Stimulated activated CD8-positive, alpha-beta memory T cell treated with anti-CD3 and anti-CD28 coated beads, Interleukin-4, amount 100 ng/mL, for 4 hours (primary cell): Measurements from ENCODE around the gene ZBTB38.

Experiments
- DNase-seq, 2 donors: peaks; one replicate each; pipeline ENCODE4 v3.0.0-alpha.2; 2020; ENCODE audit warnings: low read depth in 2 of 2, low spot score in 1 of 2

ZBTB38 gene, protein sequence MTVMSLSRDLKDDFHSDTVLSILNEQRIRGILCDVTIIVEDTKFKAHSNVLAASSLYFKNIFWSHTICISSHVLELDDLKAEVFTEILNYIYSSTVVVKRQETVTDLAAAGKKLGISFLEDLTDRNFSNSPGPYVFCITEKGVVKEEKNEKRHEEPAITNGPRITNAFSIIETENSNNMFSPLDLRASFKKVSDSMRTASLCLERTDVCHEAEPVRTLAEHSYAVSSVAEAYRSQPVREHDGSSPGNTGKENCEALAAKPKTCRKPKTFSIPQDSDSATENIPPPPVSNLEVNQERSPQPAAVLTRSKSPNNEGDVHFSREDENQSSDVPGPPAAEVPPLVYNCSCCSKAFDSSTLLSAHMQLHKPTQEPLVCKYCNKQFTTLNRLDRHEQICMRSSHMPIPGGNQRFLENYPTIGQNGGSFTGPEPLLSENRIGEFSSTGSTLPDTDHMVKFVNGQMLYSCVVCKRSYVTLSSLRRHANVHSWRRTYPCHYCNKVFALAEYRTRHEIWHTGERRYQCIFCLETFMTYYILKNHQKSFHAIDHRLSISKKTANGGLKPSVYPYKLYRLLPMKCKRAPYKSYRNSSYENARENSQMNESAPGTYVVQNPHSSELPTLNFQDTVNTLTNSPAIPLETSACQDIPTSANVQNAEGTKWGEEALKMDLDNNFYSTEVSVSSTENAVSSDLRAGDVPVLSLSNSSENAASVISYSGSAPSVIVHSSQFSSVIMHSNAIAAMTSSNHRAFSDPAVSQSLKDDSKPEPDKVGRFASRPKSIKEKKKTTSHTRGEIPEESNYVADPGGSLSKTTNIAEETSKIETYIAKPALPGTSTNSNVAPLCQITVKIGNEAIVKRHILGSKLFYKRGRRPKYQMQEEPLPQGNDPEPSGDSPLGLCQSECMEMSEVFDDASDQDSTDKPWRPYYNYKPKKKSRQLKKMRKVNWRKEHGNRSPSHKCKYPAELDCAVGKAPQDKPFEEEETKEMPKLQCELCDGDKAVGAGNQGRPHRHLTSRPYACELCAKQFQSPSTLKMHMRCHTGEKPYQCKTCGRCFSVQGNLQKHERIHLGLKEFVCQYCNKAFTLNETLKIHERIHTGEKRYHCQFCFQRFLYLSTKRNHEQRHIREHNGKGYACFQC (N-terminal part only)

DNA sequence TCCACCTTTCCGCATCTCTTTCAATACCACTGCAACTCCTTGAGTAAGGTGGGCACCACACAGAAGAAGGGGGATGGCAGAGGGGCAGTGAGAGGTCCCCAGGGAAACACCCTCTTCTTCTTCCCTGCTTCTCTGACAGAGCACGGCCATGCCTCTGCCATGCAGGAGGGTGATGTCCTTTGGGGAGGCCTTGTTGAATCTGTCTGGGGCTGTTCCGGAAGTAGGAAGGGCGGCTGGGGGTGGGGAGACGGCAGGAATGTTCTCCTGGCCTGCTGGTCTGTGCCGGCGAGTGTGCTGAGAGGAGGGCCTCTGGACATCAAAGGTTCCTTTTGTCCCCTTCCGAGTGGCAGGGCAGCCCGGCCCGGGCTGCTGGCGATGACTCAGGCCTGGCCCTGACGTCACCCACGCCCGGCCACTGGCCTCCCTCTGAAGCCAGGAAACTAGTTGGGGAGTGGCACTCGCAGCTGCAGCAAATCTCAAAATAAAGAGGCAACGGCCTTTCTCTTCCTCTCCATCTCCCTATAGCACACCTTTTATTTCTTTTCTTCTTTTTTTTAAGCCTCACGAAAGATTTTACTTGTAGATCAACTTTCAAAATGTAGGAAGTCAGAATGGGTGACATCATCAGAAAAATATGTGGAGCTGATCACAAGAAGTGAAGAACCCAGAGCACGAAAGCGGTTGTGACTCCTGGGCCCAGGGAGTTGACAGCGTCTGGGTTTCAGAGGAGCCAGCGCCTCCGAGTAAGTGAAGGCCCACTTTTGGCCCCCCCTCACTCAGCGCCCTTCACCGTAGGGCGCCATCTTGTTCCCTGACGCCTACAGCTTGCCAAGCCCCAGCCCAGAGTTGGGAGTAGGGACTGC, at the start of gene ZBTB38:
Gene ZBTB38, plus strand, starts transcription at position 443 of the 863 bp plus-strand sequence. CDS start 73,885 bp downstream, outside the sequence.
- DNase-seq: no peak

DNA sequence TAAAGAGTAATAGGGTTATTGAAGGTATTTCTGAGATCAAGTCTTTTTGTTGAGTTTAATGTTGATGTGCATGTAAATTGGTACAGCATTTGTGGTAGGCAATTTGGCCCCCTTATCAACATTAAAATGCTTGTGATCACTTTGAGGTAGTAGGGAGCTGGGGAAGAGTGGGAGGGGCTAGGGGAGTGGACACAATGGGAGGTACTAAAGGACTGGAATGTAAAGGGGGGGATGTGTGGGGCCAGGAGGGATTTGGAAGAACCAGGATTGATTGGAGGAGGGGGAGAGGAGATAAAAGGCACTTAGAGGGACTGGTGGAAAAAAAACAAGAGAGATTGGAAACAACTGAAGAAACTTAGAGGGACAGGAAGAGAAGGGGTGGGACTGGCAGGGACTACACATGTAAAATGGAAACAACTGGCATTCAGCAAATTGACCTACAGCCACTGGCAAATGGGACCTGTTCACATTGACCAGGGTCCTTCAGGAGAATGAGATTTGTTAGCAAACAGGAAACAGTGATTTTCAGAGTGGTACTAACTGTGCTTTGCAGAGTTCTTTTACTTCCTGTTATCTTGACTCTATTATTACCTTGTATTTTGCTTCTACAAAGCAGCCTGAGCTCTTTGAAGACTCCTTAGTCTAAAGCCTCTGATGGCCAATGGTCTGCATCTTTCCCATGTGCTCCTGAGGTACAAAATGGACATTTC, 47.8 kb upstream of the ZBTB38 start:
- DNase-seq: no peak

DNA sequence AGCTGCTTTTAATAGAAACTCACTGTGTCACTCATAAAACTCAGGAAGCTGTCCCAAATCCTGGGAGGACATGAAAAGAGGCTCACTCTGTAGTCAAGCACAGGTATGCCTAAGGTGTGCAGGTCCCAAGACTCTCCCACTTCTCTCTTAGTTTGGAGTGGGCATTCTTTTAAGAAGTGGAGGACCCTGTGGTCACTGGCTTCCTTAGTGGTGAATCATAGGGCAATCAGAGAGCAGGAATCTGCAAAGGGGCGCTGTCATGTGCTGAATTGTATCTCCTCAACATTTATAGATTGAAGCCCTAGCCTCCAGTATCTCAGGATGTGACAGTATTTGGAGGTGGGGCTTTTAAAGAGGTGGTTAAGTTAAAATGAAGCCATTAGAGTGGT, 47.2 kb upstream of the ZBTB38 start:
- no peak for DNase-seq

DNA sequence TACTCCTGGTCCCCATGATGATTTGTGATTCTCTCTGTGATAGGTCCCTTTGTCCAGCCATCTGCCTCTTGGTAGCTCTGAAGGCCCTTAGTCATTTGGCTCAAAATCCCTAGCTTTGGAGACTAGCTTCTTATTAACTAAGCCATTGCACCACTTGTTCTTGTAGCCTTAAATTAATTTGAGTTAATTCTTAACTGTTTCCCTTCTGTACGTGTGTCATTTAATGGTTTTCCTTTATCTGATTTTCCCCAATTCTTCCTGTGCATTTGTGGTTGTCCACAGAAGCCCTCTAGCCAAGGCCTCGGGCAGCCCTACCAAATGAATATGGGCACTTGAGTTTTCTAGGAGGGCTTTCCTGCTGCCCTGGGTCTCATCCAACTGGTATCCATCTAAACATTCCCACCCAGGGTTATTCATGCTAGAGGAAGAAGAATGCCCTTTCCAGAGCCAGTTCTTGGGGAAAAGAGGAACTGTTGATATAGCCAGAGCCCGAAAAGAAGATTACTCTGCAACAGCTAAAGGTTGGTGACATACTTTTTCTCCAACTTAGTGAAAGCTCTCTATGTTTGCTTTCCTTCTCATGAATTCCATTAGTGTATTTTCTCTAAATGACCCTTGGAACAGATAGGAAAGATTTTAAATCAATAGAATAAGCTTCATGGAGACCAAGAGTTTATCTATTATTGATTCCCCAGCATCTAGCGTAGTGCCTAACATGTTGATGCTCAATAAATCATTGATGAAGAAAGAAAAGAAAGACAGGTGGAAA, 44.2 kb upstream of the ZBTB38 start:
- DNase-seq: no peak

DNA sequence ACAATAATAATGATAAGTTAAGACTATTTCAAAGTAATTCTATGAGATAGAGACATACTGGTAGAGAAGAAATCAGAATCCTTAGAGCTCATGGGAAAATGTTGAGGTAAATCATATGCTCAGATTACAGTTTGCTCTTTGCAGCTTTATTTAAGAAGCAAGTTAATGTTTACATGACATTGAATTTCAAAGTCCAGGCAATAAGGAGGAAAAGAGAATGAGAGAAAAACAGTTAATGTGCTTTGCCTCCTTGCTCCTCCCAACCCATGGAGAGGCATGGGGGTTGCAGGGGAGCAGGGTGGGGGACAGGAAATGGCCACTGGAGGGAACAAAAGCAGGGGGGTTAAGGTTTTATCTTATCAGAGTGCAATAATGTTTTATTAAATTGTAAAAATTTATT, 42.2 kb upstream of the ZBTB38 start:
- DNase-seq: no peak

DNA sequence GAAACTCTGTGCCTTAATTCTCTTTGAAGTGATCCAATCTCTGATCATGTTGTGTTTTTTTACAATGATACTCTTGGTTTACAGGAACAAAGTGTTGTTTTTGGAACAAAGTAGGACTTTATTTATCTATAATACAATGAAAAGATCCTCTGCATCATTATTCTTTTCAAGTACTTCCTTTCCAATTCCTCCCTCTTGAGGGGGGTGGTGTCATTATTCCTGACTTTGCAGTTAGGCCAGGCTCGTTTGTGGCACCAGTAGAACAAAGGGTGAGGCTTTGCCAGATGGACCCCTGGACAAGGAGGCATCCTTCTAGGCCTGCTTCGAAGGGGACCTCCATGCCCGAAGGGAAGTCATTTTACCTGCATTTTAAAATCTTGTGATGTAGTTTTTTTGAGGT, 41.7 kb upstream of the ZBTB38 start:
- DNase-seq: no peak

DNA sequence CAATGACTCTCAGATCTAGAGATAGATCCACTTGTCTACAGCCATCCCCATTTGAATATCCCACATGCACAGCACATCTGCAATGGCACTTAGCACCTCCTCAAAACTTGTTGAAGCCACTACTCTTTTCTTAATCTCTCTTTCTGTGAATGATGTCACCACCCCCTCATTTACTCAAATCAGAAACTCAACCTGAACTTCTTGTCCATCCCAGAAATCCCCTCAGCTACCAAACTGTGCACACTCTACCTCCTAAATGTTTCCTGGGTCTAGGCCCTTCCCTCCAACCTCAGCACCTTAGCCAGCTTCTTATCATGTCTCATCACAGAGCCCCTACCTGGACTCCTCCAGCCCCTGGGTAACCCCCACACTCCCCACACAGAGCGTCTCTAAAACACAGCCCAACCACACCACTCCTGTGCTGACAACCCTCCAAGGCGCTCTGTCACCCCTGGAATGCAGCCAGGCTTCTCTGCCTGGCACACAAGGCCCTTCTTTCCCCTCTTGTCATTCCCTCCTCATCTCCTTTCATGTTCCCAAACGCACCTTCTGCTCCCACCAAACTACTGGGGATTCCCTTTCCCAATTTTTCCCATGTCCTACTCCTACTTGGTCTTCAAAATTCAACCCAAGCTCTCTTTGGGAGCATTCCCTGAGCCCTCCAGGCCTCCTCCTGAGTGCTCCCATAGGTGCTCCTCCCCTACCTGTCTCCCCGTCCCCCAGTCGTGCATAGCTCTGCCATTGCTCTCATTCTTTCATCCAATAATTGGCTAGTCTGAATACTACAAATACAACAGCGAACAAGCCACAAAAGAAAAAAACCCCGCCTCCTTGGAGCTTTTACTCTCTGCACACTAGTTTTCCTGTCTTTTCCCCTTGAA, 39.8 kb upstream of the ZBTB38 start:
- no peak for DNase-seq

DNA sequence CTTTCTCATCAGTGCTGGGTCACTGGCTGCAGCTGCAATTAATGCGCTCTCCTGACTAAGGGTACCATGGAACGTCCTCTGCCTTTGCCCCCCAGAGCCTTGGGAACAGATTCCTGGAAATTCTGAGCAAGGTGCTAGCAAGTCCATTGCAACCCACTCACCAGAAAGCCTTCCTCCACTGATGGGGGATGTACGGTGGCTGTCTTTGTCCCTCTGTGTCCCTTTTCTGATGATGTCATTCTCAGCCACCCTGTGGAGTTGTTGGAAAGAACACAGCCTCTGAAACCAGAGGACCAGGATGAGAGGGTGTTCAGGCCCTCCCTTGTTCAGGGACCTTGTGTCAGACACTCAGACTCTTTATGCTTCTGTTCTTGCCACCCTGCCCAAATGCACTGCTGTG, 38.1 kb upstream of the ZBTB38 start:
- no peak for DNase-seq

DNA sequence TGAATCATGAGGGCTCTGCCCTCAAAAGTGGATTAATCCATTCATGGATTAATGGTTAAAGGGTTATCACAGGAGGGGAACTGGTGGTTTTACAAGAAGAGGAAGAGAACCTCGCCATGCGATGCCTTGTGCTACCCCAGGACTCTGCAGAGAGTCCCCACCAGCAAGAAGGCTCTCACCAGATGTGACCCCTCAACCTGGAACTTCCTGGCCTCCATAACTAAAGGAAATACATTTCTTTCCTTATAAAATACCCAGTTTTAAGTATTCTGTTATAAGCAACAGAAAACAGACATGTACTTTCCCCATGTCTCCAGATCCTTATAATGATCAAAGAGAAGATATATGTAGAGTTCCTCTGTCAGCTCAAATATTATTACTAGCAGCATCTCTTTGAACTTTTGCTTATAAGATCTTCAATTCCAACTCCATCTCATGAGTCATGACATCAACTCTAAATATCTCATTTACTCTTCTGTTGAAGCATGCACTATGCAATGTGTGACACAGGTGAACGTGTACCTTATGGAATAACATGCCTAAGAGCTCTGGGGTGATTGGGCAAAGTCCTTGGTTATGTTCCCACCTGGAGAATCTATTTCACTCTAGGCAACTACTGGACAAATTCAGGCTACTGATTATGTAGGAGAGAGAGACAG, 37.5 kb upstream of the ZBTB38 start:
- no peak for DNase-seq

DNA sequence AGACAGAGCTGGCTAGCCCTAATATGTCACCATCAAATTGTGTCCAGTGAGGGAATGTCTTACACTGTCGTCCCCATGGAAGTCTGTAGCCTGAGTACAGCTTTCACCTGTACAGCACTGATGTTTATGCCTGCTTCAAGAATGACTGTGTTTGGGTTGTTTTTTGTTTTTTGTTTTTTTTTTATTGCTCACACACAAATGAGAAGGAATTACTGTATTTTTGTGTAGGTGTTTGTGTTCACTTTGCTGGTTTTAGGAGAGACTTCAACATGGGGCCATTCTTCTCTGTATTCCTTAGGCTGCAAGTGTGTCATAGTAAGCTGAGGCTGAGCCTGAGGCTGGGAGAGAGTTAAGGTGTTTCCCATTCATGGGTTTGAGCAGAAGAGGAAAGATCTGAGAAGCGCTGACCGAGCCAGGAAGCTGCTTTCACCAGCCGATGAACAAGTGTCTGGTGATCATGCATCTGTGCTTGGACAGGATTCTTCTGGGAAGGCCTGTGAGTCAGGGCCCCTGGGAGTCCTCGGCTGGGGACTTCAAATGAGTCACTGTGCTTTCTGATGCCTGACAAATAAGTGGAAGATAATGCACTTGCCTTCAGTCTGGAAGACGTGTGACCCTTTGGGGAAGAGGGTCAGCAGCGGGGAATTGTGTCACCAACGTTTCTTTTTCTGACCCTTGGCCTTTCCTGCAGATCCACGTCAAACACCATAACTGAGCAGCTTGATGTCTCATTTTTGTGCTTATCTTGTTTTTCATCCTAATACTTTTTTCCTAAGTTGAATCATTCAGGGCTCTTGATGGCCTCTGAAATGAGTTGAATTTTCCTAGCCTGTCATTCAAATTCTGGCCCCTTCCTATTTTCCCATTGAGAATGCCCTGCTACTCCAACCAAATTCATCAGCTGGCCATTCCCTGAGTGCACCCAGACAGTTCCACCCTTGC, 36.7 kb upstream of the ZBTB38 start:
- no peak for DNase-seq

DNA sequence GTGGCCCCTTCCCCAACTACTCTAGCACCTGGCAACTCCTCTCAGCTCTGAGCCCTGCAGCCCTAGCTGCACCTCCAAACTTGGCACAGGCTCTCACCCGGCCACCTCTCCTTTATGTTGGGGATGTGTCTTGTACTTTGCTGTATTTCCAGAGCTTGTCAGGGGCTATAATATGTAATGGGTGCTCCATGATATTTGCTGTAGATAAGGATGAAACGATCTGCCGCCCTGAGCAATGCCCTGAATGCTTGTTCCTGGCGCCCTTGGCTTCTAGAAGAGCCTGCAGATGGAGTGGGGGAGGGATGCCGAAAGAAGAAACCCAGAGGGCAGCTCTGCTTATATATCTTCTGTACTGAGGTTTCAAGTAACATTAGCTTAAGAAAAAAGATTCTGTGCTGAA, 35.9 kb upstream of the ZBTB38 start:
- DNase-seq: no peak

DNA sequence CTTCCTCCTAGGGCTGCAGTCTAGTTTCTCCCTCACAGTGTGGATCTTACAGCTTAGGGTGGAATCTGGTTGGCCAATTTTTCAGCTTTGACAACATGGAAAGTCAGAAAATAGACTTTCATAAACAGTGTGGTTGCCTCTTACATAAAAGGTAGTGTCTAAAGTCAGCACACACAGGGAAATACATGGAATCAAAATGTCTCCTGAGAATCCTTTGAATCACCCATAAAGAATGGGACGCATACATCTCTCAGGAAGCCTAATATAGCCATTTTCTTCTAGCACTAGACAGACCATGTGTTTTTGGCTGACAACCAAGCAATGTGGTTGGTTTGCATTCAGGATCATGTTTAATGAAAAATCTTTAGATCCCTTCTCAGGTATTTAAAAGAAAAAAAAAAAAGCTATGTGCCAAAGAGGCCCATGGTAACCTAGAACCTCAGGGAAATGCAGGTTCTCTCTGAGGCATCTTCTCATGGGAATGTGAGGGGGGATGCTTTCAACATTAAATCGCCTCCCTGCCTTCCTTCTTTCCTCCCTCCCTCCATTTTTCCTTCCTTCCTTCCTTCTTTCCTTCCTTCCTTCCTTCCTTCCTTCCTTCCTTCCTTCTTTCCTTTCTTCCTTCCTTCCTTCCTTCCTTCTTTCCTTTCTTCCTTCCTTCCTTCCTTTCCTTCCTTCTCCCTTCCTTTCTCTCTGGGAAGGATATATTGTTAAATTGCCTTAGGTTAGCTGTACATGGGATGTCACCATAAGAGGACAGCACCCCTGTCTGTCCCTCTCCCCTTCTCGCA, 34.3 kb upstream of the ZBTB38 start:
- DNase-seq: no peak

DNA sequence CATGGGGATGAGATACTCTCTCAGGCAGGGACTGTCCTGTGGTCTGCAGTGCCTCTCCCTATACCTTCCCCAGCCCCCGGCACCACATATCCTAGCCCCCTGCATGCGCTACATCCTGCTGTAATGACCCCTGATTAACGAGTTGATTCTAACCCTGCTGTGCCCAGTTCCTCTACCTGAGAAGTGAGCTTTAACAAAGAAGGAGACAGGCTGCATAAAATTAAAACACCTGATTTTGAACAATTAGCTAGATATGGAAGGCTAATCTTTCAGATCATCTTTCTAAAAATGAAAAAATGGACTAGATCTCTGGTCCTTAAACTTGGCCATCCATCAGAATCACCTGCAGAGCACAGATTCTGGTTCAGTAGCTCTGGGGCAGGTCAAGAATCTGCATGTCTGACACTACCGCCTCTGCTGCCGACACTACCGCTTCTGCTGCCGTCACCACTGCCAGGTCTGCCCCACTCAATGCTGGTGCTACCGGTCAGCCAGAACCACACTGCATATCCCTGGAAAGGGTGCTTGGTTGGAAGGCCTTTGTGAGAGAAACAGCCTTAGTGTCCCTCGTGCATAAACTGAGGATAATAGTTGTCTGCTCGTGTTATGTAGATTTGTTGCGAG, 33.6 kb upstream of the ZBTB38 start:
- no peak for DNase-seq

DNA sequence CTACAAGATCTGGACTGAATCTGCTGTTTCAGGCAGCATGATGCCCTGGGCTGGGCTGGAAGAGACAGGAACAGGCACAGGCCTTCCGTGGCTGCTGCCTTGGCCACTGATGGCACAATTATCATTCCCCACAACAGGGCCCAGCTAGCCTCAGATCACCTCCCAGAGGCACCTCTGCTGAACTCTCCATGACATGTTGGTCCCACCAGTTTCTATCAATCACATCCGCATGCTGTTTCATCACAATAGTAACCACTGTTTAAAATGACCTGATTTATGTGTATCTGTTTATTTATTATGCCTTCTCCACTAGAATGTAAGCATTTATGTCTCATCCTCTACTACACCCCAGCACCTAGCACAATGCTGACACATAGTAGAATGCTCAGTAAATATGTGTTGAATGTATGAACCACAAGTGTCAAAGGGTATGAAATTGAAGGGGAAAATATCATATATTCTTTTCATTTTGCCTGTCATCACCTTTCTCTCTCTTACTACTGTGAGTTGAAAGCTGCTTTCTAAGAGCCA, 32.7 kb upstream of the ZBTB38 start:
- no peak for DNase-seq
